GM19324 (cell line): ENCODE measurements around the gene APMAP.
A peak's percentile ranks its signal among the peaks of the same experiment; 100 is the strongest.
"Not testable (repeated sequence)": the region's sequence is repeated elsewhere in the genome, so short reads cannot be mapped to it uniquely, and the experiment has no call there.

ENCODE experiments used
- ATAC-seq: cut with Tn5 transposase; IDR thresholded peaks from one replicate; pipeline ENCODE4 v1.9.1; 2021; ENCODE audit warnings: mild to moderate bottlenecking, moderate library complexity; ENCODE audit not compliant: unreplicated experiment, low FRiP score

APMAP gene

GRCh38 chr20:25008388-25009217, 16.1 kb upstream of the APMAP start:
- no peak for ATAC-seq

- ATAC-seq = no peak
These were observed 15.1 kb upstream of the APMAP start for GRCh38 chr20:25007491-25008305.

GRCh38 chr20:25006431-25007167, 14.0 kb upstream of the APMAP start:
- ATAC-seq = no peak

- no peak for ATAC-seq
These were observed 13.1 kb upstream of the APMAP start for GRCh38 chr20:25005661-25006060.

- ATAC-seq = no peak
These were observed 12.7 kb upstream of the APMAP start for GRCh38 chr20:25005220-25005619.

GRCh38 chr20:25003002-25003401, 10.5 kb upstream of the APMAP start:
- no peak for ATAC-seq

- not testable (repeated sequence) for ATAC-seq
These were observed 8.8 kb upstream of the APMAP start for GRCh38 chr20:25001323-25001722.

- ATAC-seq = no peak
These were observed 7.8 kb upstream of the APMAP start for GRCh38 chr20:25000268-25000801.

GRCh38 chr20:24999568-24999967, 7.0 kb upstream of the APMAP start:
- ATAC-seq = no peak

- ATAC-seq = no peak
These were observed 6.3 kb upstream of the APMAP start for GRCh38 chr20:24998631-24999445.

- ATAC-seq = no peak
These were observed 5.6 kb upstream of the APMAP start for GRCh38 chr20:24998121-24998520.

- ATAC-seq = no peak
These were observed 4.2 kb upstream of the APMAP start for GRCh38 chr20:24996449-24997377.

- ATAC-seq = no peak
These were observed 3.3 kb upstream of the APMAP start for GRCh38 chr20:24995741-24996448.

GRCh38 chr20:24994470-24995368, 2.2 kb upstream of the APMAP start:
- peak; percentile 22 for ATAC-seq

- ATAC-seq = no peak
These were observed 1.6 kb upstream of the APMAP start for GRCh38 chr20:24994186-24994465.

- no peak for ATAC-seq
These were observed 1.0 kb upstream of the APMAP start for GRCh38 chr20:24993337-24994185.
